GM18870 (cell line): ENCODE measurements around the gene CCL25.

Experiments used
- ATAC-seq: cut with Tn5 transposase; IDR thresholded peaks from one replicate; pipeline ENCODE4 v1.9.1; 2021; ENCODE audit warnings: moderate library complexity; ENCODE audit not compliant: unreplicated experiment

CCL25 gene

GRCh38 chr19:8109455-8109854 is 56.9 kb downstream of the CCL25 start:
- ATAC-seq = no peak

DNA sequence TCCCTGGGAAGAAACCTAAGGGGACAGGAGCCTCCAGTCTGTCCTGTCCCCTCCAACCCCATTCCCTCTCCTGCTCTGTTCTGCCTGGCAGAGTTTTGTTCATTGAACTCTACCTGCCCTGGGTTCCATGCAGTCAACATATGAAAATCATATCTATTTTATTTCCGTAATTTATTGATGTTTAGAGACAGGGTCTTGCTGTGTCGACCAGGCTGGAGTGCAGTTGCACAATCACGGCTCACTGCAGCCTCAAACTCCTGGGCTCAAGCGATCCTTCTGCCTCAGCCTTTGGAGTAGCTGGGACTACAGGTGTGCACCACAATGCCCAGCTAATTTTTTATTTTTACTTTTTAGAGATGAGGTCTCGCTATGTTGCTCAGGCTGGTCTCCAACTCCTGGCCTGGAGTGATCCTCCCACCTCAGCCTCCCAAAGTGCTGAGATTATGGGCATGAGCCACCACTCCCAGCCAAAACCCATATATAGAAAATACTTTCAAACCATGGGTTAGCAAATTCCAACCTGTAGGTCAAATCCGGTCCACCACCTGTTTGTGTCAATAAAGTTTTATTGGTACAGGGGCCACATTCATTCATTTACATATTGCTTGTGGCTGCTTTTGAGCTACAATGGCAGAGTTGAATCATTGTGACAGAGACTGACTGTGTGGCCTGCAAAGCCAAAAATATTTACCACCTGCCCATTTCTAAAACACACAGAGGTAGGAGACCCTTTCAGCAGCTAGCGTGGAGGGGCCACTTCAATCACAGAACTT is 57.5 kb downstream of the CCL25 start:
- no peak for ATAC-seq

DNA sequence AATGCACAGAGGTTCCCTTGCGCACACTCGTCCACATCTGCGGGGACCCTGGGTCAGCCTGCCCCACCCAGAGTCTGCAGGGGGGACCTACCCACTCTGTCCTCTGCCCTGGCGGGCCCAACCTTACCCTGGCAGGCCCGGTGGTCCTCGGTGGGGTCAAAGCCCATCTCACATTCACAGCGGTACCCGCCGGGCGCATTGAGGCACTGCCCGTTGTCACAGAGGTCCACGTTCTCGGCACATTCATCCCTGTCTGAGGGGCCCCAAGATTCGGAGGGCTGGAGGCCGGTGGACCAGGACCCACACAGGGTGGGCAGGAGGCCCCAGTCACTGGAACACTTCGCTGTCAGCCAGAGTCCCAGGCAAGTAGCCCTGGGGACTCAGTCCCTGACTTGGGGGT is 58.4 kb downstream of the CCL25 start:
- no peak for ATAC-seq

DNA sequence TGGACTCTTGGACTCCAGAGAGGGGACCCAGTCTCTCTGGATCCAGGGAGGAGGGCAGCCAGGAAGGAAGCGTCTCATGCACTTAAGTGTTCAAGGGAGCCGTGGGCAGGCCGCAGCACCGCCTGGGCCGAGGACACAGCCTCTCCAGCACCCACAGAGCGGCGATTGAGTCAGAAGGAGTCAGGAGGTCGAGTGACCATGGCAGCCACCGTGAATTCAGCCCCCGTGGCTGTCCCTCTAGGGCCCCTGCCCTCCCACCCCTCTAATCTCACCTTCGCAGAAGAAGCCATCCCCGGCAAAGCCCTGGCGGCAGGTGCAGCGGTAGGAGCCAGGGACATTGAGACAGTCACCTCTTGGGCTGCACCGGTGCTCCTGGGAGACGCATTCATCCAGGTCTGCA is 58.8 kb downstream of the CCL25 start:
- ATAC-seq = no peak
